Measurements from ENCODE around the gene CCDC116. TPM values are rescaled to one million over a fixed set of nuclear protein-coding genes. Genes with fewer than 3 reads are reported as not detected.
"Not testable (repeated sequence)": the region's sequence is repeated elsewhere in the genome, so short reads cannot be mapped to it uniquely, and the experiment has no call there.

CCDC116 gene
- total and polyA plus RNA-seq, 10 donors = 0.24 to 0.66 (median 0.49) TPM

- no peak for DNase-seq
- intact Hi-C loops (cut with DNase I; ENCODE audit: low total_unique reads) = no loop called here
- TF ChIP-seq CTCF (IDR thresholded peaks at IDR 0.05 in 8 of 11, conservative IDR thresholded peaks at IDR 0.05 in 3 of 11) (no peak), POLR2AphosphoS5 (IDR thresholded peaks at IDR 0.05) (peak in 1 of 3 donors; percentile 24)
These were observed 40.9 kb upstream of the CCDC116 start for GRCh38 chr22:21591695-21592094.

GRCh38 chr22:21592422-21592821 lies 40.1 kb upstream of the CCDC116 start:
- Histone ChIP-seq H3K36me3 (peaks cover 0 to 70% (median 39%) of the 10 kb centered on the region in 6 donors), H3K27ac (peak overlapping the region in 1 of 8 donors; percentile 1), H3K9me3 (no peaks in the 10 kb centered on the region), H3K27me3 (replicated peaks in 1 of 7) (no peaks in the 10 kb centered on the region), H3K4me1 (peaks cover 23 to 93% (median 61%) of the 10 kb centered on the region in 6 donors), H3K4me3 (no peak overlapping the region)
- no peak for DNase-seq
- 86 to 100% (median 91%) methylated on average over 2 to 3 of the region's 3 CpGs for WGBS, 5 donors
- no peak for TF ChIP-seq POLR2AphosphoS5 (IDR thresholded peaks at IDR 0.05)
- TF ChIP-seq CTCF (IDR thresholded peaks at IDR 0.05 in 8 of 11, conservative IDR thresholded peaks at IDR 0.05 in 3 of 11) = no peak
- TF ChIP-seq POLR2A (IDR thresholded peaks at IDR 0.05) = no peak
- intact Hi-C loops (cut with DNase I; ENCODE audit: low total_unique reads) = no loop called here

More at GRCh38 chr22:21591695-21592094, 40.9 kb upstream of the CCDC116 start:
- H3K27me3 ChIP-seq (replicated peaks in 1 of 7) = no peaks in the 10 kb centered on the region
- no peak overlapping the region for H3K4me3 ChIP-seq
- H3K36me3 ChIP-seq = peaks cover 0 to 63% (median 38%) of the 10 kb centered on the region in 6 donors
- peaks cover 27 to 93% (median 67%) of the 10 kb centered on the region in 6 donors for H3K4me1 ChIP-seq
- H3K9me3 ChIP-seq = no peaks in the 10 kb centered on the region
- 66 to 74% (median 70%) methylated on average over 9 of the region's 9 CpGs for WGBS, 5 donors
- peak overlapping the region in 2 of 8 donors; percentile 1 to 9 for H3K27ac ChIP-seq

GRCh38 chr22:21593406-21594232 lies 38.9 kb upstream of the CCDC116 start:
- WGBS, 5 donors = 82 to 90% (median 83%) methylated on average over 11 of the region's 11 CpGs
- no peak overlapping the region for H3K27ac ChIP-seq
- H3K4me3 ChIP-seq = no peak overlapping the region
- TF ChIP-seq POLR2AphosphoS5 (IDR thresholded peaks at IDR 0.05) = peak in 1 of 3 donors; percentile 26
- no peak for TF ChIP-seq CTCF (IDR thresholded peaks at IDR 0.05 in 8 of 11, conservative IDR thresholded peaks at IDR 0.05 in 3 of 11)
- no peak for TF ChIP-seq POLR2A (IDR thresholded peaks at IDR 0.05)
- no peak for DNase-seq
- H3K9me3 ChIP-seq = no peaks in the 10 kb centered on the region
- H3K4me1 ChIP-seq = peaks cover 12 to 93% (median 54%) of the 10 kb centered on the region in 6 donors
- no peaks in the 10 kb centered on the region for H3K27me3 ChIP-seq (replicated peaks in 1 of 7)
- intact Hi-C loops (cut with DNase I; ENCODE audit: low total_unique reads) = no loop called here
- peaks cover 0 to 71% (median 39%) of the 10 kb centered on the region in 6 donors for H3K36me3 ChIP-seq

- H3K36me3 ChIP-seq = peaks cover 0 to 85% (median 39%) of the 10 kb centered on the region in 6 donors
- H3K27ac ChIP-seq = no peak overlapping the region
- no peaks in the 10 kb centered on the region for H3K27me3 ChIP-seq (replicated peaks in 1 of 7)
- TF ChIP-seq POLR2AphosphoS5 (IDR thresholded peaks at IDR 0.05) (no peak), POLR2A (IDR thresholded peaks at IDR 0.05) (no peak), CTCF (IDR thresholded peaks at IDR 0.05 in 8 of 11, conservative IDR thresholded peaks at IDR 0.05 in 3 of 11) (no peak)
- H3K9me3 ChIP-seq = no peaks in the 10 kb centered on the region
- intact Hi-C loops (cut with DNase I; ENCODE audit: low total_unique reads) = no loop called here
- no peak overlapping the region for H3K4me3 ChIP-seq
- WGBS, 5 donors = 89 to 94% (median 90%) methylated on average over 5 of the region's 5 CpGs
- peaks cover 11 to 93% (median 51%) of the 10 kb centered on the region in 6 donors for H3K4me1 ChIP-seq
- no peak for DNase-seq
These were observed 37.6 kb upstream of the CCDC116 start for GRCh38 chr22:21594865-21595452.

GRCh38 chr22:21596356-21597135 lies 36.0 kb upstream of the CCDC116 start:
- not testable (repeated sequence) for DNase-seq; H3K27me3 ChIP-seq (replicated peaks in 1 of 7)
- peaks cover 0 to 77% (median 39%) of the 10 kb centered on the region in 6 donors for H3K36me3 ChIP-seq

More at GRCh38 chr22:21596356-21597135, 36.0 kb upstream of the CCDC116 start:
- H3K9me3 ChIP-seq; H3K4me3 ChIP-seq; intact Hi-C loops (cut with DNase I; ENCODE audit: low total_unique reads); H3K27ac ChIP-seq: not testable (repeated sequence)
- 84 to 94% (median 91%) methylated on average over 13 of the region's 13 CpGs for WGBS, 5 donors
- H3K4me1 ChIP-seq = peaks cover 6 to 93% (median 42%) of the 10 kb centered on the region in 6 donors
